ENCODE measurements around the gene NTRK1. TPM values are rescaled to one million over a fixed set of nuclear protein-coding genes. Genes with fewer than 3 reads are reported as not detected.

Gene NTRK1
- total and polyA plus RNA-seq, 3 experiments from 2014 or later = 2.9 to 3.0 TPM; not detected in 1

- POLR2A ChIA-PET = no interaction called here
Measured at GRCh38 chr1:156851779-156852417, 8.8 kb upstream of the NTRK1 start.

GRCh38 chr1:156852418-156852874, 8.2 kb upstream of the NTRK1 start:
- POLR2A ChIA-PET = no interaction called here
- peaks cover 12 to 20% (median 14%) of the 10 kb centered on the region in 3 donors for H3K4me1 Mint-ChIP-seq
- peaks cover 9% of the 10 kb centered on the region for H3K4me1 ChIP-seq (ENCODE audit: insufficient read depth, low read length)
- no peaks in the 10 kb centered on the region for H3K9me3 ChIP-seq (ENCODE audit: low read length)
- DNase-seq = no peak
- H3K27ac Mint-ChIP-seq = no peak overlapping the region
- no peak overlapping the region for H3K27ac ChIP-seq (ENCODE audit: low read depth, low read length)
- no peaks in the 10 kb centered on the region for H3K9me3 Mint-ChIP-seq
- H3K36me3 ChIP-seq (ENCODE audit: insufficient read depth, low read length) = no peaks in the 10 kb centered on the region
- H3K27me3 Mint-ChIP-seq = peaks cover 4 to 6% of the 10 kb centered on the region in 2 donors
- H3K36me3 Mint-ChIP-seq = no peaks in the 10 kb centered on the region
- CTCF ChIA-PET = interaction anchor here (4.2 kb wide), 1 partner anchor 15 kb away, joined by 19 read pairs; no protein-coding TSS in a partner anchor
- H3K27me3 ChIP-seq (ENCODE audit: insufficient read depth, low read length, poor library complexity, severe bottlenecking) = no peaks in the 10 kb centered on the region
- no peak overlapping the region for H3K4me3 ChIP-seq (ENCODE audit: low read length)
- H3K4me3 Mint-ChIP-seq = no peak overlapping the region

More at GRCh38 chr1:156851779-156852417, 8.8 kb upstream of the NTRK1 start:
- no peaks in the 10 kb centered on the region for H3K36me3 ChIP-seq (ENCODE audit: insufficient read depth, low read length)
- no peak overlapping the region for H3K4me3 ChIP-seq (ENCODE audit: low read length)
- H3K27ac ChIP-seq (ENCODE audit: low read depth, low read length) = no peak overlapping the region
- Mint-ChIP-seq H3K4me1 (peaks cover 12 to 23% (median 15%) of the 10 kb centered on the region in 3 donors), H3K27me3 (peaks cover 6% of the 10 kb centered on the region in 2 donors), H3K36me3 (no peaks in the 10 kb centered on the region), H3K27ac (no peak overlapping the region), H3K9me3 (no peaks in the 10 kb centered on the region), H3K4me3 (no peak overlapping the region)
- DNase-seq = no peak
- H3K9me3 ChIP-seq (ENCODE audit: low read length) = no peaks in the 10 kb centered on the region
- no peaks in the 10 kb centered on the region for H3K27me3 ChIP-seq (ENCODE audit: insufficient read depth, low read length, poor library complexity, severe bottlenecking)
- CTCF ChIA-PET = interaction anchor here (4.2 kb wide), 1 partner anchor 14 kb away, joined by 19 read pairs; no protein-coding TSS in a partner anchor
- peaks cover 9% of the 10 kb centered on the region for H3K4me1 ChIP-seq (ENCODE audit: insufficient read depth, low read length)

- H3K4me3 ChIP-seq (ENCODE audit: low read length) = no peak overlapping the region
- Mint-ChIP-seq H3K9me3 (no peaks in the 10 kb centered on the region), H3K27ac (peak overlapping the region in 2 of 8 donors; percentile 41 to 42), H3K36me3 (no peaks in the 10 kb centered on the region), H3K4me3 (no peak overlapping the region), H3K27me3 (peaks cover 13% of the 10 kb centered on the region in 2 donors), H3K4me1 (peaks cover 7 to 12% (median 9%) of the 10 kb centered on the region in 3 donors)
- peaks cover 5% of the 10 kb centered on the region for H3K27me3 ChIP-seq (ENCODE audit: insufficient read depth, low read length, poor library complexity, severe bottlenecking)
- CTCF ChIA-PET = interaction anchor here (1.6 to 4.2 kb wide), 2 partner anchors 16 to 40 kb away, joined by 4 to 19 read pairs; no protein-coding TSS in a partner anchor
- no peaks in the 10 kb centered on the region for H3K36me3 ChIP-seq (ENCODE audit: insufficient read depth, low read length)
- no peak for DNase-seq
- H3K9me3 ChIP-seq (ENCODE audit: low read length) = no peaks in the 10 kb centered on the region
- H3K4me1 ChIP-seq (ENCODE audit: insufficient read depth, low read length) = peaks cover 4% of the 10 kb centered on the region
- H3K27ac ChIP-seq (ENCODE audit: low read depth, low read length) = no peak overlapping the region
- POLR2A ChIA-PET = interaction anchor here (0.5 kb wide), 1 partner anchor 140 kb away, joined by 9 read pairs; no protein-coding TSS in a partner anchor
Measured at GRCh38 chr1:156853761-156854160, 6.9 kb upstream of the NTRK1 start.

GRCh38 chr1:156854634-156855033, 6.0 kb upstream of the NTRK1 start:
- no peak overlapping the region for H3K4me3 ChIP-seq (ENCODE audit: low read length)
- ChIA-PET POLR2A (interaction anchor here (0.5 kb wide), 1 partner anchor 141 kb away, joined by 9 read pairs; no protein-coding TSS in a partner anchor), CTCF (interaction anchor here (1.3 to 4.2 kb wide), 3 partner anchors 17 to 58 kb away, joined by 3 to 19 read pairs (median 4); no protein-coding TSS in a partner anchor)
- no peak overlapping the region for H3K4me3 Mint-ChIP-seq
- H3K4me1 Mint-ChIP-seq = peaks cover 2 to 12% (median 5%) of the 10 kb centered on the region in 3 donors
- no peaks in the 10 kb centered on the region for H3K9me3 Mint-ChIP-seq
- H3K9me3 ChIP-seq (ENCODE audit: low read length) = no peaks in the 10 kb centered on the region
- peaks cover 4% of the 10 kb centered on the region for H3K4me1 ChIP-seq (ENCODE audit: insufficient read depth, low read length)
- H3K36me3 Mint-ChIP-seq = no peaks in the 10 kb centered on the region
- no peak overlapping the region for H3K27ac ChIP-seq (ENCODE audit: low read depth, low read length)
- H3K27ac Mint-ChIP-seq = peak overlapping the region in 1 of 8 donors; percentile 69
- H3K27me3 ChIP-seq (ENCODE audit: insufficient read depth, low read length, poor library complexity, severe bottlenecking) = peaks cover 5% of the 10 kb centered on the region
- H3K27me3 Mint-ChIP-seq = peaks cover 13 to 17% of the 10 kb centered on the region in 2 donors
- no peaks in the 10 kb centered on the region for H3K36me3 ChIP-seq (ENCODE audit: insufficient read depth, low read length)
- no peak for DNase-seq

- Mint-ChIP-seq H3K27me3 (peaks cover 17 to 28% of the 10 kb centered on the region in 2 donors), H3K4me3 (no peak overlapping the region), H3K4me1 (peaks cover 7 to 20% (median 10%) of the 10 kb centered on the region in 3 donors), H3K9me3 (no peaks in the 10 kb centered on the region), H3K27ac (no peak overlapping the region), H3K36me3 (no peaks in the 10 kb centered on the region)
- Histone ChIP-seq H3K27ac (ENCODE audit: low read depth, low read length) (no peak overlapping the region), H3K27me3 (ENCODE audit: insufficient read depth, low read length, poor library complexity, severe bottlenecking) (peaks cover 11% of the 10 kb centered on the region), H3K9me3 (ENCODE audit: low read length) (no peaks in the 10 kb centered on the region), H3K4me3 (ENCODE audit: low read length) (no peak overlapping the region), H3K4me1 (ENCODE audit: insufficient read depth, low read length) (peaks cover 19% of the 10 kb centered on the region), H3K36me3 (ENCODE audit: insufficient read depth, low read length) (no peaks in the 10 kb centered on the region)
- CTCF ChIA-PET = interaction anchor here (0.7 to 2.1 kb wide), 5 partner anchors 42 to 167 kb away, joined by 3 to 6 read pairs (median 3); no protein-coding TSS in a partner anchor
- POLR2A ChIA-PET = no interaction called here
- no peak for DNase-seq
Measured at GRCh38 chr1:156856282-156856785, 4.3 kb upstream of the NTRK1 start.

GRCh38 chr1:156857532-156857931, 3.1 kb upstream of the NTRK1 start:
- peaks cover 9 to 26% (median 10%) of the 10 kb centered on the region in 3 donors for H3K4me1 Mint-ChIP-seq
- Histone ChIP-seq H3K27ac (ENCODE audit: low read depth, low read length) (no peak overlapping the region), H3K4me1 (ENCODE audit: insufficient read depth, low read length) (peaks cover 21% of the 10 kb centered on the region), H3K9me3 (ENCODE audit: low read length) (no peaks in the 10 kb centered on the region), H3K4me3 (ENCODE audit: low read length) (no peak overlapping the region), H3K36me3 (ENCODE audit: insufficient read depth, low read length) (no peaks in the 10 kb centered on the region), H3K27me3 (ENCODE audit: insufficient read depth, low read length, poor library complexity, severe bottlenecking) (peaks cover 23% of the 10 kb centered on the region)
- POLR2A ChIA-PET = interaction anchor here (0.9 kb wide), 1 partner anchor 8 kb away, joined by 3 read pairs; no protein-coding TSS in a partner anchor
- CTCF ChIA-PET = interaction anchor here (0.7 to 6.4 kb wide), 8 partner anchors 10 to 168 kb away, joined by 3 to 109 read pairs (median 6); partner anchors contain the start of gene SH2D2A
- peak overlapping the region in 1 of 8 donors; percentile 74 for H3K27ac Mint-ChIP-seq
- peaks cover 24 to 36% of the 10 kb centered on the region in 2 donors for H3K27me3 Mint-ChIP-seq
- no peaks in the 10 kb centered on the region for H3K36me3 Mint-ChIP-seq
- H3K4me3 Mint-ChIP-seq = no peak overlapping the region
- no peak for DNase-seq
- no peaks in the 10 kb centered on the region for H3K9me3 Mint-ChIP-seq

GRCh38 chr1:156858555-156858956, 2.1 kb upstream of the NTRK1 start:
- H3K36me3 ChIP-seq (ENCODE audit: insufficient read depth, low read length) = no peaks in the 10 kb centered on the region
- H3K27ac Mint-ChIP-seq = peak overlapping the region in 1 of 8 donors; percentile 83
- peaks cover 34 to 47% of the 10 kb centered on the region in 2 donors for H3K27me3 Mint-ChIP-seq
- no peak overlapping the region for H3K27ac ChIP-seq (ENCODE audit: low read depth, low read length)
- H3K4me1 Mint-ChIP-seq = peaks cover 14 to 32% (median 17%) of the 10 kb centered on the region in 3 donors
- peak overlapping the region; percentile 16 to 83 (median 58) for H3K4me3 Mint-ChIP-seq
- H3K9me3 ChIP-seq (ENCODE audit: low read length) = no peaks in the 10 kb centered on the region
- no peaks in the 10 kb centered on the region for H3K36me3 Mint-ChIP-seq
- CTCF ChIA-PET = interaction anchor here (1.1 to 6.4 kb wide), 10 partner anchors 11 to 169 kb away, joined by 3 to 146 read pairs (median 10); no protein-coding TSS in a partner anchor
- H3K4me1 ChIP-seq (ENCODE audit: insufficient read depth, low read length) = peaks cover 21% of the 10 kb centered on the region
- DNase-seq = no peak
- H3K27me3 ChIP-seq (ENCODE audit: insufficient read depth, low read length, poor library complexity, severe bottlenecking) = peaks cover 31% of the 10 kb centered on the region
- H3K9me3 Mint-ChIP-seq = no peaks in the 10 kb centered on the region
- POLR2A ChIA-PET = interaction anchor here (2.6 kb wide), 1 partner anchor 60 kb away, joined by 16 read pairs; no protein-coding TSS in a partner anchor
- H3K4me3 ChIP-seq (ENCODE audit: low read length) = no peak overlapping the region
